Neural crest cell (in vitro differentiated cells): Measurements from ENCODE around the gene TMC3. TPM values are rescaled to one million over a fixed set of nuclear protein-coding genes. Genes with fewer than 3 reads are reported as not detected.

Experiments
- DNase-seq: peaks from one replicate; pipeline ENCODE4 v3.0.0; 2021; ENCODE audit warnings: low read depth, mixed read lengths, low spot score
- H3K27ac Mint-ChIP-seq: one replicate; pipeline ENCODE4 v1.8.0; 2021; ENCODE audit warnings: mild to moderate bottlenecking, mixed read lengths; ENCODE audit not compliant: unreplicated experiment
- H3K27me3 Mint-ChIP-seq: 2 replicates; pipeline ENCODE4 v1.8.0; 2021; ENCODE audit warnings: low read depth, mild to moderate bottlenecking, mixed read lengths
- H3K36me3 Mint-ChIP-seq: 2 replicates; pipeline ENCODE4 v1.8.0; 2021; ENCODE audit warnings: low read depth, mild to moderate bottlenecking, mixed read lengths
- H3K4me1 Mint-ChIP-seq: 2 replicates; pipeline ENCODE4 v1.8.0; 2021; ENCODE audit warnings: mixed read lengths
- H3K4me3 Mint-ChIP-seq: one replicate; pipeline ENCODE4 v1.8.0; 2021; ENCODE audit warnings: mild to moderate bottlenecking, mixed read lengths
- H3K9me3 Mint-ChIP-seq: 2 replicates; pipeline ENCODE4 v1.8.0; 2021; ENCODE audit warnings: mixed read lengths
- CTCF ChIP-seq: fragments of 200-600 bp; sonication (generic); conservative IDR thresholded peaks from 2 replicates; pipeline ENCODE4 v1.5.0; 2021; ENCODE audit warnings: antibody characterized with exemption, mild to moderate bottlenecking
- total RNA-seq: library from RNA; stranded (reverse); gene quantifications from 2 replicates; pipeline ENCODE4 v1.2.1, GENCODE V29; 2021

The TMC3 gene
- total RNA-seq, 1 donor from 2014 or later = not detected

- no peak for DNase-seq
- Mint-ChIP-seq H3K27me3 (no peaks in the 10 kb centered on the region), H3K27ac (no peak overlapping the region), H3K4me3 (no peak overlapping the region), H3K9me3 (peaks cover 2% of the 10 kb centered on the region), H3K4me1 (no peaks in the 10 kb centered on the region), H3K36me3 (no peaks in the 10 kb centered on the region)
- no peak for TF ChIP-seq CTCF
Observed at GRCh38 chr15:81391657-81392056, 17.6 kb upstream of the TMC3 start.

GRCh38 chr15:81388436-81388770 lies 14.4 kb upstream of the TMC3 start:
- Mint-ChIP-seq H3K27ac (no peak overlapping the region), H3K36me3 (no peaks in the 10 kb centered on the region), H3K4me1 (no peaks in the 10 kb centered on the region), H3K27me3 (no peaks in the 10 kb centered on the region), H3K9me3 (peaks cover 9% of the 10 kb centered on the region), H3K4me3 (no peak overlapping the region)
- TF ChIP-seq CTCF = no peak
- no peak for DNase-seq

- Mint-ChIP-seq H3K27me3 (no peaks in the 10 kb centered on the region), H3K4me3 (no peak overlapping the region), H3K4me1 (no peaks in the 10 kb centered on the region), H3K27ac (no peak overlapping the region), H3K36me3 (no peaks in the 10 kb centered on the region), H3K9me3 (peaks cover 8% of the 10 kb centered on the region)
- TF ChIP-seq CTCF = no peak
- DNase-seq = no peak
Observed at GRCh38 chr15:81387621-81388435, 13.8 kb upstream of the TMC3 start.

- H3K36me3 Mint-ChIP-seq = no peaks in the 10 kb centered on the region
- H3K27me3 Mint-ChIP-seq = no peaks in the 10 kb centered on the region
- no peaks in the 10 kb centered on the region for H3K4me1 Mint-ChIP-seq
- H3K4me3 Mint-ChIP-seq = no peak overlapping the region
- no peak for TF ChIP-seq CTCF
- no peak overlapping the region for H3K27ac Mint-ChIP-seq
- H3K9me3 Mint-ChIP-seq = peaks cover 7% of the 10 kb centered on the region
- no peak for DNase-seq
Observed at GRCh38 chr15:81386947-81387346, 12.9 kb upstream of the TMC3 start.

- Mint-ChIP-seq H3K9me3 (peaks cover 7% of the 10 kb centered on the region), H3K27ac (no peak overlapping the region), H3K27me3 (peaks cover 4% of the 10 kb centered on the region), H3K4me1 (no peaks in the 10 kb centered on the region), H3K4me3 (no peak overlapping the region), H3K36me3 (no peaks in the 10 kb centered on the region)
- no peak for DNase-seq
- TF ChIP-seq CTCF = no peak
Observed at GRCh38 chr15:81385721-81386076, 11.7 kb upstream of the TMC3 start.
